ENCODE measurements around the gene MCEMP1.

DNA sequence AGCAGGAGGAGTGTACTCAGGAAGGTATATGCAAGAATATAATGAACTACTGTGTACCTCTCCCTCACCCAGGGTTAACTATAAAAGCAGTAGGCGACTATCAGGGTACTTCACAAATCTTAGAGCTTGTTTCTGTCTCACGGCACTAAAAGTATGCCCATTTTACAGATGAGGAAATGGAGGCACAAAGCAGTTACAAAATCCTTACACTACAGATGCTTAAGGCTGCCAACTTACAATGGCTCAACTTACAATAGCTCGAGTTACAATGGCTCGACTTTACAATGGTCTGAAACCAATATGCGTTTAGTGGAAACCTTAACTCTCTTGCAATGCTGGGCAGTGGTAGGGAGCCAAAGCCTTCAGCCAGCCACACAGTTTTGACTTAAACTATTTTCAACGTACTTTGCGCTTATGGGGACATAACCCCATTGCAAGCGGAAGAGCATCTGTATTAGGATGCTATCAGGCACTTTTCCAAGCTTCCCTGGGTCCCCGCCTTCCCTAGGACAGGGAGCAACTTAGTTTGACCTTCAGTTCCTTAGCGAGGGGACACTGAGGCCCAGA, 20.9 kb downstream of the MCEMP1 start:
- TF ChIP-seq, protein P1, sequence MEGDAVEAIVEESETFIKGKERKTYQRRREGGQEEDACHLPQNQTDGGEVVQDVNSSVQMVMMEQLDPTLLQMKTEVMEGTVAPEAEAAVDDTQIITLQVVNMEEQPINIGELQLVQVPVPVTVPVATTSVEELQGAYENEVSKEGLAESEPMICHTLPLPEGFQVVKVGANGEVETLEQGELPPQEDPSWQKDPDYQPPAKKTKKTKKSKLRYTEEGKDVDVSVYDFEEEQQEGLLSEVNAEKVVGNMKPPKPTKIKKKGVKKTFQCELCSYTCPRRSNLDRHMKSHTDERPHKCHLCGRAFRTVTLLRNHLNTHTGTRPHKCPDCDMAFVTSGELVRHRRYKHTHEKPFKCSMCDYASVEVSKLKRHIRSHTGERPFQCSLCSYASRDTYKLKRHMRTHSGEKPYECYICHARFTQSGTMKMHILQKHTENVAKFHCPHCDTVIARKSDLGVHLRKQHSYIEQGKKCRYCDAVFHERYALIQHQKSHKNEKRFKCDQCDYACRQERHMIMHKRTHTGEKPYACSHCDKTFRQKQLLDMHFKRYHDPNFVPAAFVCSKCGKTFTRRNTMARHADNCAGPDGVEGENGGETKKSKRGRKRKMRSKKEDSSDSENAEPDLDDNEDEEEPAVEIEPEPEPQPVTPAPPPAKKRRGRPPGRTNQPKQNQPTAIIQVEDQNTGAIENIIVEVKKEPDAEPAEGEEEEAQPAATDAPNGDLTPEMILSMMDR (IDR thresholded peaks at IDR 0.05; ENCODE audit: poor library complexity, severe bottlenecking): no peak
- no peak for TF ChIP-seq POLR2AphosphoS5 (IDR thresholded peaks at IDR 0.05)
- no peak for TF ChIP-seq SMC3 (conservative IDR thresholded peaks at IDR 0.05; ENCODE audit: poor library complexity)
- TF ChIP-seq TAF1 (IDR thresholded peaks at IDR 0.05; ENCODE audit: low read depth): no peak
